GM12892 (cell line): ENCODE results near the gene HIVEP3.

Source experiments
- DNase-seq: peaks from one replicate; pipeline ENCODE4 v3.0.0; 2011; ENCODE audit not compliant: insufficient read length
- FAIRE-seq: peaks from 2 replicates; lab custom pipeline; 2011; peaks lifted over from hg19 to GRCh38; lab: Jason Lieb, UNC
- POLR2A ChIP-seq: IDR thresholded peaks from 2 replicates; pipeline ENCODE4 v1.6.1; 2011; ENCODE audit warnings: low read depth, low read length, control low read depth
- POLR2AphosphoS5 ChIP-seq: IDR thresholded peaks from 2 replicates; pipeline ENCODE4 v1.6.1; 2011; ENCODE audit warnings: low read depth, low read length, control low read depth
- TAF1 ChIP-seq: IDR thresholded peaks from 2 replicates; pipeline ENCODE4 v1.6.1; 2011; ENCODE audit warnings: low read depth, mild to moderate bottlenecking, control low read depth, low read length, borderline replicate concordance

The HIVEP3 gene

DNA sequence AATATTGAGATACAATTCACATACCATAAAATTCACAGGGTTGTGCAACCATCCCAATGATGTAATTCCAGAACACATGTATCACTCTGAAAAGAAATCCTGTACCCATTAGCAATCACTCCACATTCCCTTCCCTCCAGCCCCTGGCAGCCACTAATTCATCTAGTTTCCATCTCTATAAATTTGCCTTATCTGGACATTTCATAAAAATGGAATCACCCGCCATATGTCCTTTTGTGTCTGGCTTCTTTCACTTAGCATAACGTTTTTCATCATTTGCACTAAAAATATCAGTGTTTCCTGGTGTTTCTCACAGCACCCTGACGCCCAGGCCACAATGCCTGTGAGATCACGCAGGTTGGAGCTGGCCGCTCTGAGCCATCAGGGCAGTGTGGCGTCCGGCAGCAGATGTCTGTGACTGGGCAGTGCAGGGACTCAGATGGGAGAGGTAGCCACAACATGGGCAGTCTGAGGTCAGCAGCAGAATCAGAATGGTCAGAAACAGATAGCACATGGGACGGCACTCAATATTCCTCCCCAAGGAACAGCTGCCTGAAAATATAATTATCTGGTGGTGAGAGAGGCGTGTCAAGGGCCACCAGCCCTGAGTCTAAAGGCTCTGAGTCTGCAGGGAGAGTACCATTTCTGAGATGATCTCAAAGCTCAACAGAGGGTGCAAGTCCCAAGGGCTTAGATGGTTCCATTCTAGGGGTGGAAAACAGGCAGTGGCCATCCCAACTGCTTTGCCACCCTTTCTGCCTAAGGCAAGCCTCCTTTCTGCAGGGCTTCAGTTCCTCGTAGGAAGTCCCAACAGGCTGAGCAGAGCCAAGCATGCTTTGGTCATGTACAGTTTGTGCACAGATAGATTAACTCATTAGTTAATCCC is 304.8 kb downstream of the HIVEP3 start:
- DNase-seq (no peak), FAIRE-seq (no peak)

DNA sequence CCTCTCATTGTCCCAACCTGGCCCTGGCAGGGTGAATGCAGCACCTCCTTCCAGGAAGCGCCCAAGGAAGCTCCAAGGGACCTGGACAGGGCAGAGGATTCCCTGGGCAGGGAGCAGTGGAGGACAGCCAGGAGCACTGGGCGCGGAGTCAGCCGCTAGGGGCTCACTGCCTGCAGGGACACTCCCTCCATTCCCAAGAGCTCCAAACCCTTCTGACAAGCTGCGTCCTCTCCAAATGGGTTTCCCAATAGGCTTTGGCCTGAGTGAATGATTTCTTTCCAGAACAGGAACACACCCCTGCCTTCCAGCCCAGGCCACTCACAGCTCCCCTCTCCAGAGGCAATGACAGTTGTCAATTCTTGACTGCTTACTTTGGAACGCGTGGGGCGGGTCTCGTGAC is 305.8 kb downstream of the HIVEP3 start:
- FAIRE-seq (no peak), DNase-seq (no peak)
- no peak for TF ChIP-seq POLR2A
- TF ChIP-seq TAF1 = no peak
- TF ChIP-seq POLR2AphosphoS5 = no peak

More for the DNA sequence above, 304.8 kb downstream of the HIVEP3 start:
- TF ChIP-seq POLR2A (no peak), TAF1 (no peak), POLR2AphosphoS5 (no peak)

DNA sequence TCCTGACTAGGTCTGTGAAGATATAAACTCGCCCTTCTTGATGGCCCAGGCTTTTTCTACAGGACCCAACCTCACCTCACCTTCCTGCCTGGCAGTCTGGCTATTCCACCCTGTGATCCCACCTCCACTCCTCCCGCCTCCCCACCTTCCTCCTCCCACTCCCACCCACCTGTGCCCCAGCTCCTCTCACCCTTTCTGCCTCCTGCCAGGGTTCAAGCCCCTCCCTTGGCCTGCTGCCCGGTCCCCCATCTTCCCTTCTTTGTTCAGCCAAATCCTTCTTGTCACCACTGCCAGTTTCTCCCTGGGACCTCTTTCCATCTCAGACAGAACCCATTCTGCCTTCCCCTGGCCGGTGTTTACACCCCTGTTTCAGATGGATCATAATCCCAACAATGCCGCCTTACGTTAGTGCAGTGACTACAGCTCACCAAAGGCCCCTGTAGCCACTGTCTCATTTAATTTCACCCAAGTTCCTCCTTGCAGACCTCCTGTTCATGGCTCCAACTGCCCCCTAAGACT is 306.7 kb downstream of the HIVEP3 start:
- DNase-seq (no peak), FAIRE-seq (no peak)
- TF ChIP-seq POLR2A = no peak

DNA sequence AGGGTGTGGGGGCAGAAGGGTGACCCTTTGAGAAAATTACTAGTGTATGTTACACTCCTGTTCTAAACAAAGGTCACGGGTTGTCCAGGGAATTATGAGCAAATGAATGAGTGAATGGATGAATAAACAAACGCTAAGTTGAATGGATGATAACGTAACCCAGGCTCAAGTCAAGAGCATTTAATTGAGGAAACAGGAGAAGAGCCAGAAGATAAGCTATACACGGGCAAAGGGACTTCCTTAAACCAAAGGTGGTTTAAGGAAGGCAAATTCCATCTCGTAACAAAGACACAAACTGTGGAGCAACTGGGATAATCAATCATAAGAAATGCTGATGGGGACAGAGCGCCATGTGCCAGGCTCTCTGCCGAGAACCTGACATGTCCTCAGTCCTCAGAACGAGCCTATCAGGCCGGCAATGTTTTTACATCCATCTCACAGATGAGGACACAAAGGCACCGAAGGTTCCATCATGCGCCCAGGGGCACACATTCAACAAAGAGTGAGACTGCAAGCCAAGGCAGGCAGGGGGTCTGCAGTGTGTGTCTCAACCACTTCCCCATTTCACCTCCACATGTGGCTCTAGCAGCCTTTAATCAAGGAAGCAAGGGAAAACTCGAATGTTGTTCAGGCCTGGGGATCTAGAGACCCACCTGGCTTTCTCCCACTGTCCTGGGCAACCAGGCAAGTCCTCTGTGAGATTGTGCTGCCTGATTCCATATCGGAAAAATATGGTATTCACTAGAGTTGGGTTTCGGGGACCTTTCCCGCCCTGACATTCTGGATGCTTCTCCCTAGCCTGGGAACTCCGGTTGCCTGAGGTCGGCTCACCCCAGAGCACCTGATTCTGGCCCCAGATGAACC is 307.4 kb downstream of the HIVEP3 start:
- DNase-seq (no peak), FAIRE-seq (no peak)
- no peak for TF ChIP-seq POLR2AphosphoS5
- TF ChIP-seq POLR2A = no peak
- TF ChIP-seq TAF1 = no peak

DNA sequence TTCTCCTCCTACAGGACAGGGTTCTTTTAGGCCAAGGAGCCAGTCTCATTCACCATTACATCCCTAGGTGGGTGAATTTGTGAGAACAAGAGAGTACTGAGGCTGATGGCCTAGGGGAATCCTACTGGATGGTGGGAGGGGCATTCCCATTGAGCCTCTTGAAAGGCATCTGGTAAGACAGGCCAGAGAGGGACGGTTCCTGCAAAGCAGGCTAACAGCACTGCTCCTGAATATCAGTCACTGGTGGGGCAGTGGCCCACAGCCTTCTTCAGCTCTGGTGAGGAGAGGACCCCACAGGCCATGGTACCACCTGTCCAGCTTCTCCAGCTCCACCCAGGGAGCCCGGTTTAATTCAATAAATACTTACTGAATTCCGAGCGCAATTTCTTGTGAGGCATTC is 308.4 kb downstream of the HIVEP3 start:
- DNase-seq = no peak
- FAIRE-seq = no peak
- TF ChIP-seq POLR2A (no peak), POLR2AphosphoS5 (no peak), TAF1 (no peak)

DNA sequence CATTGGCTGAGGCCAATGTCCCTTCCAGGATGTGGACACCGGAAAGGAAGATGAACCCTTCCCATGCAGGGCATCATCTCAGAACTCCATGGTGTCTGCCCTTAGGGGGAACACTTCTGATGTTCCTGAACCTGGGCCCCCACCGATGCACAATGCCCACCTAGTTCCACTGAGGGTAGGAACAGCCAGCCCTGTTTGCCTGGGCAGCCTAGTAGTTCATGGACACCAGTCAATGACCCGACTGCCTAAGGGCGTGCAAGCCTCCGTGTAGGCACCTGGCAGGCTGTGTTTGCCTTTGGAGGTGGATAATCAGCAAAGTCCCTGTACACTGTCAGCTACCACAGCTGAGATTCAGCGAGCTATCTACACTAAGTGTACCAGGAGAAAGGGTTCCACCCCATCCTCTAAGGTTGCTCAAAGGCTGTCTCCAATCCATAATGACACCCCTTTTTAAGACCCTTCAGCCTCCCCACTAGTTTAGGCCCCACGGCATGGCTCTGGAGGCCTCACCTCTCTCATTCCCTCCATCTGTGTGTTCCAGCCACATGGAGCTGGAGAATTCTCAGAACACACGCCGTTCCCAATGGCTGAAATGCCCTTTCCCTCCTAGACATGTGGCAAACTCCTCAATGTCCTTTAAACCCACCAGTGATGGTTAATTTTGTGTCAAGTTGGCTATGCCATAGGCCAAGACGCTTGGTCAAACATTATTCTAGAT is 309.4 kb downstream of the HIVEP3 start:
- TF ChIP-seq TAF1 (no peak), POLR2AphosphoS5 (no peak), POLR2A (no peak)
- DNase-seq = no peak
- FAIRE-seq = no peak

DNA sequence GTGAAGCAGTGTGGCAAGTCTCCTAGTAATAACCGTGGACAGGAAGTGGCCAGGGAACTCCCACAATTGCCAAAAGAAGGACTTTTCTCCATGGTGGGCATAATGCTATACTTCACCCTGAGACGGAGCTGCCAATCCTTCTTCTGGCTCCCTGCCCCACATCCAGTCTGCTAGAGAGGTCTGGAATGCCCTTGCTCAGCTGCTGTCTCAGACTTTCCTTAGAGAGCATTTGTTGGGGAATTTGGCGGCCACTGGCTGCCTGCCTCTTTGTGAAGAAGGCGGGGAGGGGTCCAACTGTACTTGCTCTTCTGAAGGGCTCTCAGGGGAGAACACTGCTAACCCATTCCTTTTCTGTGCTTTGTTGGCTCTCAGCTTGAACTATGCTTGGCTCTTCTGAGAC is 310.5 kb downstream of the HIVEP3 start:
- no peak for FAIRE-seq
- DNase-seq = no peak
- no peak for TF ChIP-seq TAF1
- no peak for TF ChIP-seq POLR2AphosphoS5
- TF ChIP-seq POLR2A = no peak

DNA sequence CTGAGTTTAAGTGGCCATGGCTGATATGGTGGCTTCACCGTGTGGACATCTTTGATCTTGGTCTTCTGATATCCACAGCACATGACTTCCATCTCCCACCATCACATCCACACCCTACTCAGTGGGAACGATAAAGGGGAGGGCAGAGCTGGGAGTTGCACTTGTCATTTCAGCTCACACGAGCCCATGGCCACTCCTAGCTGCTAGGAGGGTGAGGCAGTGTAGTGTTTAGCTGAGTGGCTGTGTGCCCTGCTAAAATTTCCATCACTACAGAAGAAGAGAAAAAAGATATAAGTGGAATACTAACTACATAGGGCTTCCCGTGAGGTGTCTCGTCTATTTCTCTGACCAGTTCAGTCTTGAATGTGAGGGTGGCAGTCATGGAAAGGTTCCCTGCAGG is 310.9 kb downstream of the HIVEP3 start:
- FAIRE-seq = no peak
- DNase-seq = no peak
- no peak for TF ChIP-seq POLR2AphosphoS5
- TF ChIP-seq TAF1 = no peak
- no peak for TF ChIP-seq POLR2A

DNA sequence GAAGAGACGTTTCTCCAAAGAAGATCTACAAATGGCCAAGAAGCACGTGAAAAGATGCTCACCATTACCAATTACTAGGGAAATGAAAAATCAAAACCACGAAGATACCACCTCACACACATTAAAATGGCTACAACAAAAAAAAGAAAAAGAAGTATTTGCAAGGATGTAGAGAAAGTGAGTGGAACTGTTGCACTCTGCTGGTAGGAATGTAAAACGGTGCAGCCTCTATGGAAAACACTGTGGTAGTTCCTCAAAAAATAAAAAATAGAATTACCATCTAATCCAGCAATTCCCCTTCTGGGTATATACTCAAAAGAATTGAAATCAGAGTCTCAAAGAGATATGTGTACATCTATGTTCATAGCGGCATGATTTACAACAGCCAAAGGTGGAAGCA is 318.8 kb downstream of the HIVEP3 start:
- DNase-seq = no peak
- FAIRE-seq = no peak
- TF ChIP-seq TAF1 = no peak
- no peak for TF ChIP-seq POLR2AphosphoS5
- TF ChIP-seq POLR2A = no peak

DNA sequence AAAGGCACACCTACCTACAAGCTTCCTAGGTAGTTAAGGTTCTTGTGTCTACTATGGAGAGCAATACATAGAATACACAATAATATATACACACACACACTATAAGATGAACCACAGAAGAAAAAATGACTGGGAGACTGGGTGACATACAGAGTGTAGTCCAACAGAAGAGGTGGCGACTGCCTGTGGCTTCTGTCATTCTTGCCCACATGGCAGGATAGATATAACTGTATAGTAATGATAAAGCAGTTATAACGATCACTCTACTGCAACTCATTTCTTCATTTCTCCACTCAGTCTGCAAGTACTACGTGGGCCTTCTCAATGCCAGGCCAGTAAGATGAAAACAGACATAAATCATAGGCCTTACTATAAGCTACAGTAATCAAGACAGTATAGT is 320.4 kb downstream of the HIVEP3 start:
- DNase-seq (no peak), FAIRE-seq (no peak)
- TF ChIP-seq POLR2AphosphoS5 (no peak), TAF1 (no peak), POLR2A (no peak)
